Measurements from ENCODE around the gene SARDH. TPM values are rescaled to one million over a fixed set of nuclear protein-coding genes. Genes with fewer than 3 reads are reported as not detected.

SARDH gene
- total and polyA plus RNA-seq, 2 donors (not counting 1 experiment from before 2014, with no cell fraction given): 0.03 to 0.07 TPM

GRCh38 chr9:133691191-133691590 is 47.0 kb downstream of the SARDH start:
- Mint-ChIP-seq H3K9me3 (ENCODE audit: insufficient read depth) (no peaks in the 10 kb centered on the region), H3K27me3 (peaks cover 15% of the 10 kb centered on the region), H3K4me3 (no peak overlapping the region), H3K27ac (no peak overlapping the region), H3K4me1 (no peaks in the 10 kb centered on the region)
- Histone ChIP-seq H3K4me2 (replicated peaks; ENCODE audit: low read depth, low read length, poor library complexity, severe bottlenecking) (no peak overlapping the region), H3K9me3 (ENCODE audit: control extremely low read depth in 1 of 3, control insufficient read depth in 2 of 3, insufficient read depth in 1 of 3, low read length in 2 of 3) (peaks cover 0 to 5% (median 0%) of the 10 kb centered on the region in 3 donors), H3K9ac (ENCODE audit: low read length) (no peak overlapping the region), H3K27me3 (replicated peaks in 1 of 4; ENCODE audit: control extremely low read depth in 1 of 4, control insufficient read depth in 3 of 4, insufficient read depth in 4 of 4, low read length in 3 of 4) (peaks cover 0 to 10% (median 0%) of the 10 kb centered on the region in 4 experiments), H4K20me1 (ENCODE audit: control insufficient read depth, insufficient read depth, low read length, poor library complexity, severe bottlenecking) (no peaks in the 10 kb centered on the region), H3K79me2 (ENCODE audit: control insufficient read depth, insufficient read depth, low read length) (no peaks in the 10 kb centered on the region), H2AFZ (ENCODE audit: insufficient read depth, low read depth, low read length, poor library complexity, severe bottlenecking) (no peak overlapping the region), H3K36me3 (replicated peaks in 1 of 2; ENCODE audit: control extremely low read depth in 1 of 2, control insufficient read depth in 1 of 2, extremely low read depth in 1 of 2, insufficient read depth in 2 of 2, low read length in 1 of 2) (no peaks in the 10 kb centered on the region), H3K4me3 (ENCODE audit: control extremely low read depth in 1 of 5, extremely low read depth in 1 of 5, insufficient read depth in 1 of 5, low read depth in 2 of 5, low read length in 4 of 5) (no peak overlapping the region), H3K27ac (ENCODE audit: low read length in 2 of 2) (no peak overlapping the region), H3K4me1 (ENCODE audit: control insufficient read depth in 2 of 2, insufficient read depth in 2 of 2, low read length in 2 of 2) (no peaks in the 10 kb centered on the region)
- TF ChIP-seq CTCF (IDR thresholded peaks at IDR 0.05): no peak
- TF ChIP-seq EZH2 (IDR thresholded peaks at IDR 0.05; ENCODE audit: borderline replicate concordance, insufficient read depth, low read depth, low read length, poor library complexity, severe bottlenecking): no peak
- intact Hi-C loops (cut with micrococcal nuclease): no loop called here
- no peak for ATAC-seq (ENCODE audit: low read depth)
- no peak for DNase-seq
- ChIA-PET CTCF (no interaction called here), POLR2A (no interaction called here)
- 100% methylated on average over 3 of the region's 4 CpGs for WGBS (ENCODE audit: insufficient coverage)

DNA sequence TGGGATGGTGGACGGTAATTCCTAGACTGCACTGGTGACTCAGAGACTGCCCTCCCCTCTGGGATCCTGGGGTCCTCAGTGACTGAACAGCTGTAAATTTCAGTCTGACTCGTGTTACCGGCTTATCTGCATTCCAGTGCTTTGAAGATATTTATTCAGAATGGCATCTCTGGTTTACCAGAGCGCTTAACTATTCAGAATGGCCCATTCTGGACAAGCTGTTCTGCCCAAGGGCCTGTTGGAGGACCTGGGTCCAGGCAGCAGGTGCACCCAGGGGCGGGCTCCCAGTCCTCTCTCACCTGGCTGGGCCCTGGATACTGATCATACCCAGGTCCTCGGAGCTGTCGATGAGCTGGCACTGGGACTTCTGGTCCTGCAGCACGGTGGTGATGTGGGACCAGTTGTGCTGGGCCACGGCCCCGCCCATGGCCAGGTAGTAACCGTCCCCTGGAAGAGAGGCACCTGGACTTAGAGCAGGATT is 48.0 kb downstream of the SARDH start:
- H3K36me3 ChIP-seq (replicated peaks in 1 of 2; ENCODE audit: control extremely low read depth in 1 of 2, control insufficient read depth in 1 of 2, extremely low read depth in 1 of 2, insufficient read depth in 2 of 2, low read length in 1 of 2): no peaks in the 10 kb centered on the region
- DNase-seq: no peak

More for the DNA sequence above, 48.0 kb downstream of the SARDH start:
- Histone ChIP-seq H2AFZ (ENCODE audit: insufficient read depth, low read depth, low read length, poor library complexity, severe bottlenecking) (no peak overlapping the region), H3K9me3 (ENCODE audit: control extremely low read depth in 1 of 3, control insufficient read depth in 2 of 3, insufficient read depth in 1 of 3, low read length in 2 of 3) (peaks cover 0 to 5% (median 0%) of the 10 kb centered on the region in 3 donors), H4K20me1 (ENCODE audit: control insufficient read depth, insufficient read depth, low read length, poor library complexity, severe bottlenecking) (no peaks in the 10 kb centered on the region), H3K4me1 (ENCODE audit: control insufficient read depth in 2 of 2, insufficient read depth in 2 of 2, low read length in 2 of 2) (no peaks in the 10 kb centered on the region), H3K9ac (ENCODE audit: low read length) (no peak overlapping the region), H3K4me3 (ENCODE audit: control extremely low read depth in 1 of 5, extremely low read depth in 1 of 5, insufficient read depth in 1 of 5, low read depth in 2 of 5, low read length in 4 of 5) (no peak overlapping the region), H3K27me3 (replicated peaks in 1 of 4; ENCODE audit: control extremely low read depth in 1 of 4, control insufficient read depth in 3 of 4, insufficient read depth in 4 of 4, low read length in 3 of 4) (peaks cover 0 to 4% (median 0%) of the 10 kb centered on the region in 4 experiments), H3K79me2 (ENCODE audit: control insufficient read depth, insufficient read depth, low read length) (no peaks in the 10 kb centered on the region), H3K4me2 (replicated peaks; ENCODE audit: low read depth, low read length, poor library complexity, severe bottlenecking) (no peak overlapping the region), H3K27ac (ENCODE audit: low read length in 2 of 2) (no peak overlapping the region)
- Mint-ChIP-seq H3K4me3 (no peak overlapping the region), H3K9me3 (ENCODE audit: insufficient read depth) (no peaks in the 10 kb centered on the region), H3K27ac (no peak overlapping the region), H3K4me1 (no peaks in the 10 kb centered on the region), H3K27me3 (peaks cover 12% of the 10 kb centered on the region)
- ChIA-PET POLR2A (no interaction called here), CTCF (no interaction called here)
- TF ChIP-seq CTCF (IDR thresholded peaks at IDR 0.05): no peak
- no peak for TF ChIP-seq EZH2 (IDR thresholded peaks at IDR 0.05; ENCODE audit: borderline replicate concordance, insufficient read depth, low read depth, low read length, poor library complexity, severe bottlenecking)
- 85% methylated on average over 11 of the region's 11 CpGs for WGBS (ENCODE audit: insufficient coverage)
- ATAC-seq (ENCODE audit: low read depth): no peak
- intact Hi-C loops (cut with micrococcal nuclease): no loop called here
